GM11168 (cell line): ENCODE measurements around the gene CPLANE2.
"Not testable (repeated sequence)": the region's sequence is repeated elsewhere in the genome, so short reads cannot be mapped to it uniquely, and the experiment has no call there.

Experiments
- in situ Hi-C: fragments of 300-500 bp; cut with MboI; formaldehyde crosslinking; loops from one replicate; pipeline ENCODE4 v1.12.0; 2022; ENCODE audit warnings: low sequenced_read_pairs; ENCODE audit not compliant: unreplicated experiment

Gene CPLANE2

GRCh38 chr1:16231331-16232315, 5.4 kb downstream of the CPLANE2 start:
- in situ Hi-C loops: no loop called here

GRCh38 chr1:16230744-16231143, 6.2 kb downstream of the CPLANE2 start:
- in situ Hi-C loops: no loop called here

- in situ Hi-C loops: no loop called here
Observed at GRCh38 chr1:16229976-16230740, 6.8 kb downstream of the CPLANE2 start.

GRCh38 chr1:16226490-16227179, 10.3 kb downstream of the CPLANE2 start:
- in situ Hi-C loops: no loop called here

DNA sequence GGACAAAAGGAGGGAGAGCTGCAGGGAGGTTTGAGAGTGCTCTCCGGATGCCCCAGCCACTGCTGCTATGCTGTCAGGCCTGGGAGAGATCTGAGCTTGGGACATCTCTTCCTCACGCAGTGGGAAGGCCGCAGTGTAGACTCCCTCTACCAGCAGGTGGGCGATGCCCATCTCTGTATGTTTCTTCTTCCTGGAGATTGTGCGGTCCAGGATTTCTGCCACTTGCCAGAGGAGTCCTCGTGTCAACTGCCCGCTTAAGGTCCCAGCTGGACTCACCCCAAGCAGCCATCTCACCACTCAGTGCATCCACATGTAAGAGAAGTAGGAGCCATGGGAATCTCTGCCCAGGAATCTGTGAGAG, 10.9 kb downstream of the CPLANE2 start:
- in situ Hi-C loops: no loop called here

DNA sequence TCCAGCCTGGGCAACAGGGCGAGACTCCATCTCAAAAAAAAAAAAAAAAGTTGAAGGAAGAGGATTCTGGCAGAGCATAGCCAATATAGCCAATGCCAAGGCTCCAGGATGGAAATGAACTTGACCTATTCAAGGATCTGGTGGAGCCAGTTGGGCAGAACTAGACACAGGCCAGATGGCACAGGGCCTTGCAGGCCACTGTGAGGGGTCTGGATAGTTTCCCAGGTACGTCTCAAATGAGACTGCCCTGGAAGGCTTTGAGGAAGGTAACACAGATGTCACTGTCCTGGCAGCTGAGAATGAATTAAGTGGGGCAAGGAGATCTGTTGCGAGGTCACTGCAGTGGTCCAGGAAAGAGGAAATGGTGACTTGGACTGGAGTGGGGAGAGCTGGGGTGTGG, 12.5 kb downstream of the CPLANE2 start:
- in situ Hi-C loops: no loop called here

- in situ Hi-C loops: not testable (repeated sequence)
Observed at GRCh38 chr1:16222716-16223115, 14.3 kb downstream of the CPLANE2 start.

- in situ Hi-C loops: no loop called here
Observed at GRCh38 chr1:16221499-16221898, 15.5 kb downstream of the CPLANE2 start.

- in situ Hi-C loops: no loop called here
Observed at GRCh38 chr1:16219968-16220500, 16.9 kb downstream of the CPLANE2 start.

GRCh38 chr1:16218674-16219071, 18.3 kb downstream of the CPLANE2 start:
- in situ Hi-C loops: no loop called here

GRCh38 chr1:16218014-16218673, 18.8 kb downstream of the CPLANE2 start:
- in situ Hi-C loops: no loop called here

GRCh38 chr1:16217061-16217785, 19.8 kb downstream of the CPLANE2 start:
- in situ Hi-C loops: no loop called here

DNA sequence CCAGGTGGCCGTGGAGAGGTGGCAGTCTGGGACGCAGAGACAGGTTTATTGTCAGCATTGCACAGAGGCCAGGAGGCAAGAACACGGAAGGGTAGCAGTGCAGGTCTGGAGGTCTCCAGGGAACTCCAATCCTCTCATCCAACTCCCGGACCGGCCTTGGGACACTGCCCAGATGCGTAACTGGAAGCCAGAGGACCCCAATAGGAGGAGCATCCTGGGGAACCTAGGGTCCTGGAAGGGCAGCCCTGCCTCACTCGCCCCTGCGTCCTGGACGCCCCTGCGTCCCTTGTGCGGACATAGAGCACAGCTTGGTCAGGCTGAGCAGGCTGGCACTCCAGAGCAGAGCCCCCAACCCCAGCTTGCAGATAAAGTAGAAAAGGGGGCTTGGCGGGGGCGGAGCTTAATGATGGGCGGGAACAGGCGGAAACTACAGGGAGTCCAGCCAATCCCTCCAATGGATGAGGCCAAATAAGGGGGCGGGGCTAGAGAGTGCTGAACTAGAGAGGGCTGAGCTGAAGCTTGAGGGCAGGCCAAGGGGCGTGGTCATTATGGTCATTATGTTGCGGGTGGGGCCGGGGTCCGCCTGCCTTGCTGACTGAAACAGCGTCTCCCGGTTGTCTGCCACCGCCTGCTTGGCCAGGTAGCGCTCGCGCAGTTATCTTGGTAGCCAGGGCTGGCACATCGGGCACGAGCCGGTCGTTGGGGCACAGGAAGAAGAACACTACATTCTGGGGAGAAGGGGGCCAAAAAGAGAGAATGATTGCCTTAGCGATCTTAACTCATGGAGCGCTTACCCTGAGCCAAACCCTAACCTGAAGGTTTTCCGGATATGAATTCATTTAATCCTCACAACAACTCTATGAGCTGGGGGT, 20.9 kb downstream of the CPLANE2 start:
- in situ Hi-C loops: no loop called here

DNA sequence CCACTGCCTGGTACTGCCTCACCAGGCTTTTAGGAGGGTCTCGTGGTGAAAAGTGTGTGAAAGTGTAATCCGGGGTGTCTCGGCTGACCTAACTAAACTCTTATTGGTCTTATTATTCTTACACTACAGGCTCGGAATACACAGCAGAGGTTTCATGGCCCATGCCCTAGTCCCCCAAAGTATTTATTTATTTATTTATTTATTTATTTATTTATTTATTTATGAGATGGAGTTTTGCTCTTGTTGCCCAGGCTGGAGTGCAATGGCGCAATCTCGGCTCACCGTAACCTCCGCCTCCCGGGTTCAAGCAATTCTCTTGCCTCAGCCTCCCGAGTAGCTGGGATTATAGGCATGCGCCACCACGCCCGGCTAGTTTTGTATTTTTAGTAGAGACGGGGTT, 21.7 kb downstream of the CPLANE2 start:
- in situ Hi-C loops: not testable (repeated sequence)

DNA sequence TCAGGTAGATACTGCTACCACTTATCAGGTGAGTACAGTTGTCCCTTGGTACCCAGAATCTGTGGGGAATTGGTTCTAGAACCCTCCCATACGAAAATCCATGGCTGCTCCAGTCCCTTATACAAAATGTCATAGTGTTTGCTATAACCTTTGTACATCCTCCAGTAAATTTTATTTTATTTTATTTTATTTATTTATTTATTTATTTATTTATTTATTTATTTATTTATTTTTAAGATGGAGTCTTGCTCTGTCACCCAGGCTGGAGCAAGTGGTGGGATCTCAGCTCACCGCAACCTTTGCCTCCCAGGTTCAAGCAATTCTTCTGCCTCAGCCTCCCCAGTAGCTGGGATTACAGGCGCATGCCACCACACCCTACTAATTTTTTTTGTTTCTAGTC, 23.4 kb downstream of the CPLANE2 start:
- in situ Hi-C loops: not testable (repeated sequence)

DNA sequence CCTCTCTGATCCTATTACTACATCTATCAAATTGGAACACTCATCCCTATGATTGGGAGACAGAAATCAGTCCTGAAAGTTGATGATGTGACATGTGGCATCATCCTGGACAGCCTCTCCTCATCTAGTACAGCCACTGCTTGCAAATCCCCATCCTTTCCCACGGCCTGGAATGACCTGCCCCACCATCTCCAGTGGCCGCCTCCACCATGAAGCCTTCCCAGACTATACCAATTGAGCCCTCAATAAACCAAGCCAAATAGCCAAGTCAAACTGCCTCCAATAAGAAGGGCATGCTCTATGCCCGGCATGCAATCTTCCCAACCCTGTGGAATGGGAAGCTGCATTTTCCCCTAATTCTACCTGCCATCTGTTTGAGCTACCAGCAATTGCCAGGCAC, 24.0 kb downstream of the CPLANE2 start:
- in situ Hi-C loops: no loop called here

- in situ Hi-C loops: no loop called here
Observed at GRCh38 chr1:16212251-16212961, 24.6 kb downstream of the CPLANE2 start, which contains the start of gene ARHGEF19. ARHGEF19 (minus strand) TSS chr1:16212652; CDS start chr1:16209054, 3,598 bp downstream.

- in situ Hi-C loops: no loop called here
Observed at GRCh38 chr1:16211824-16212223, 25.2 kb downstream of the CPLANE2 start.
